AG09319 (cell line): ENCODE results near the gene ANKRD33B.
"Not testable (repeated sequence)": the region's sequence is repeated elsewhere in the genome, so short reads cannot be mapped to it uniquely, and the experiment has no call there.

Source experiments
- DNase-seq: peaks from one replicate; pipeline ENCODE4 v3.0.0-alpha.2; 2010; ENCODE audit warnings: low read depth; ENCODE audit errors: extremely low read depth
- CTCF ChIP-seq: IDR thresholded peaks from 2 replicates; pipeline ENCODE4 v1.5.1; 2011; ENCODE audit warnings: low read depth, mild to moderate bottlenecking, inconsistent platforms, low read length, moderate library complexity

The ANKRD33B gene

GRCh38 chr5:10658265-10658664 lies 94.4 kb downstream of the ANKRD33B start:
- DNase-seq: no peak
- TF ChIP-seq CTCF: no peak

GRCh38 chr5:10660135-10660534 lies 96.3 kb downstream of the ANKRD33B start:
- no peak for DNase-seq
- TF ChIP-seq CTCF: no peak

- DNase-seq: no peak
- no peak for TF ChIP-seq CTCF
These were observed 97.0 kb downstream of the ANKRD33B start for GRCh38 chr5:10660720-10661387.

GRCh38 chr5:10661401-10661800 lies 97.5 kb downstream of the ANKRD33B start:
- no peak for DNase-seq
- no peak for TF ChIP-seq CTCF

- no peak for TF ChIP-seq CTCF
- DNase-seq: no peak
These were observed 98.2 kb downstream of the ANKRD33B start for GRCh38 chr5:10662083-10662482.

GRCh38 chr5:10662661-10663488 lies 99.0 kb downstream of the ANKRD33B start:
- TF ChIP-seq CTCF: no peak
- DNase-seq: no peak

GRCh38 chr5:10663489-10664179 lies 99.8 kb downstream of the ANKRD33B start:
- TF ChIP-seq CTCF: no peak
- peak; percentile 52 for DNase-seq

- not testable (repeated sequence) for DNase-seq
These were observed 100.4 kb downstream of the ANKRD33B start for GRCh38 chr5:10664180-10664769.
